Coronary artery (tissue), 2 donors: ENCODE measurements around the gene TERT.
"Not testable (repeated sequence)": the region's sequence is repeated elsewhere in the genome, so short reads cannot be mapped to it uniquely, and the experiment has no call there.

ENCODE experiments used
- DNase-seq: peaks from one replicate; pipeline ENCODE4 v3.0.0-alpha.2; 2017; ENCODE audit warnings: low spot score
- H3K27ac ChIP-seq, 2 donors: fragments of 200-600 bp; sonication (generic); one replicate each; pipeline ENCODE4 v1.5.1; 2016 to 2019
- H3K4me3 ChIP-seq: fragments of 200-600 bp; sonication (generic); 2 replicates; pipeline ENCODE4 v1.5.1; 2016; ENCODE audit warnings: mild to moderate bottlenecking, moderate library complexity
- CTCF ChIP-seq: fragments of 200-600 bp; sonication (generic); IDR thresholded peaks from one replicate; pipeline ENCODE4 v1.5.1; 2019; ENCODE audit warnings: antibody characterized with exemption

TERT gene

GRCh38 chr5:1294206-1294834 lies 548 bp downstream of the TERT start:
- peak; percentile 60 for DNase-seq
- TF ChIP-seq CTCF = no peak
- no peak overlapping the region for H3K4me3 ChIP-seq

GRCh38 chr5:1293416-1294205 lies 1.3 kb downstream of the TERT start:
- no peak for TF ChIP-seq CTCF
- Histone ChIP-seq H3K4me3 (no peak overlapping the region), H3K27ac (no peak overlapping the region)
- DNase-seq = peak; percentile 52

More at GRCh38 chr5:1294206-1294834, 548 bp downstream of the TERT start:
- no peak overlapping the region for H3K27ac ChIP-seq

- peak; percentile 26 for DNase-seq
Measured at GRCh38 chr5:1292846-1293415, 1.9 kb downstream of the TERT start.

GRCh38 chr5:1292139-1292538 lies 2.7 kb downstream of the TERT start:
- Histone ChIP-seq H3K27ac (no peak overlapping the region), H3K4me3 (no peak overlapping the region)
- no peak for TF ChIP-seq CTCF
- peak; percentile 12 for DNase-seq

More at GRCh38 chr5:1292846-1293415, 1.9 kb downstream of the TERT start:
- Histone ChIP-seq H3K27ac (no peak overlapping the region), H3K4me3 (no peak overlapping the region)
- TF ChIP-seq CTCF = no peak

- TF ChIP-seq CTCF = no peak
- Histone ChIP-seq H3K4me3 (no peak overlapping the region), H3K27ac (no peak overlapping the region)
- DNase-seq = peak; percentile 33
Measured at GRCh38 chr5:1291611-1292080, 3.2 kb downstream of the TERT start.

GRCh38 chr5:1290956-1291355 lies 3.9 kb downstream of the TERT start:
- not testable (repeated sequence) for DNase-seq, H3K27ac ChIP-seq, H3K4me3 ChIP-seq

- not testable (repeated sequence) for H3K27ac ChIP-seq, H3K4me3 ChIP-seq, DNase-seq
Measured at GRCh38 chr5:1289559-1289958, 5.3 kb downstream of the TERT start.
